Activated CD8-positive, alpha-beta memory T cell treated with anti-CD3 and anti-CD28 coated beads, Interleukin-2, amount 50 U/mL, for 24 hours (primary cell): Measurements from ENCODE around the gene ZBTB7C.

Source experiments
- DNase-seq: peaks from one replicate; pipeline ENCODE4 v3.0.0-alpha.2; 2020; ENCODE audit errors: extremely low read depth

ZBTB7C gene

DNA sequence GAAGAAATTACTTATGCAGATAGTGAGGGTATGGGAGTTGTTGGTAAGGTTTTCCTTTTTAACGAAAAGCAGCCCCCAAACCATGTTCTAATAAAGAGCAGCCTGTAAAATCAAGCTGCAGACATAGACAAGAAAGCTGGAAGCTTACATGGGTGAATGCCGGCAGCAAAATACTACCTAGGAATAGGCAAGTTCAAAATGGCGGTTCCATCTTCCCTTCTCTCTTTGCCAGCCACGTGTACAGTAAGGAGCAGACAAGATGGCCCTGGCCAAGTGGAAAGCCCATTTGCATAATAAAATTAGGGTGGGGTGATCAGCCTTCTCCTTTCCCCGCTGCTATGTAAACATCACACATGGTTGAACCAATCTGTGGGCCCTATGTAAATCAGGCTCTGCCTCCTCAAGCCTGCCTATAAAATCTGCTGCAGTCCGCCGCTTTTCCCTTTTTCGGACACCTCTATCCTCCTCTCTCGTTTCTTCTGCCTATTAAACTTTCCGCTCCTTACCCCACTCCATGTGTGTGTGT lies 155.0 kb downstream of the ZBTB7C start:
- DNase-seq, result no peak

DNA sequence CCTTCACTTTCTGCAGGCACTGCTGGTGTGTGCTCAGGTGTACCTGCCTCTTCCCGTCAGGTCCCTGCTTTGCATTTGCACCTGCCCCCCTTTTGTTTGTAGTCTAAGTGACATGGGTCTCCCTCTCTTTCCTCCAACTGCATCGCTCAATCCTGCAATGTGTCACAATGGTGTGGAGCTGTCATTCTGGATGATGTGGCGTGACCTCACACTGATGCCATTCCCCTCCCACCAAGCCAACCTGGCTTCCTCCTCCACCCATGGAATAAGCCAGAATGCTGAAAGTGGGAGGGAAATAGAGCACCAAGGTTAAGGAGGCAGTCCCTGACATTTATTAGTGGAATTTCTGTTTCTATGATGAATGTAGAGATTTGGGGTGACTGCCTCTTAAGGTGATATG lies 156.7 kb downstream of the ZBTB7C start:
- DNase-seq, result no peak

DNA sequence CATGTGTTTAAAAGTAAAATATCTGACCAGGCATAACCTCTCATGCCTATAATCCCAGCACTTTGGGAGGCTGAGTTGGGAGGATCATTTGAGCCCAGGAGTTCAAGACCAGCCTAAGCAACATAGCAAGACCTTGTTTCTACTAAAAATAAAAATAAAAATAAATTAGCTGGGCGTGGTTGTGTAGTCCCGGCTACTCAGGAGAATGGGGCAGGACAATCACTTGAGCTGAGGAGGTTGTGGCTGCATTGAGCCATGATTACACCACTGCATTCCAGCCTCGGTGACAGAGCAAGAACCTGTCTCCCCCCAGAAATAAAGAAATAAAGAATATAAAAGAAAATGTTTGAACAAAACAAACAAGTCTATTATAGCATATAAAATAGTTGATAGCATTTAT lies 158.3 kb downstream of the ZBTB7C start:
- no peak for DNase-seq

DNA sequence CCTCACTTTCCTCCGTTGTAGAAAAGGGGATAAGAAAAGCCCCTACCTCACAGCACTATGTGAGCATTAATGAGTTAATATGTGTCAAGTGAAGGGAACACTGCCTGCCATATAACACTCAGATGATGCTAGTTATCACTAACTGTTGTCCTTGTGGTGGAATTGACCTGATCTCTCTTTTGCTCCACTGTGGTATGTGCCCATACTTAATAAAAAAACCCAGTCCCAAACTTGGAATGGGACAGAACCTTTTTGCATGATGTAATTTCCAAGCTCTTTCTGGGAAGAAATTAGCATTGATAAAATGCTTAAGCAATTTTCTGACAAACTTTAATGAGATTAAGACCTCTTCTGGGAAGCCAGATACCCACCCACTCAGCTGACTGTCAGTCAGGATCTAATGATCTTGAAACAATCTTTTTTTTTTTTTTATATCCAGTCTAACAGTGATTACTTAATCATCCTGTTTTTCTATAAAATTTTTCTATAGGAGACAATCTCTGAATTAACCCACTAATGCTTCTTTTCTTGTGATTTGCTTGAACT lies 158.7 kb downstream of the ZBTB7C start:
- DNase-seq, result no peak

DNA sequence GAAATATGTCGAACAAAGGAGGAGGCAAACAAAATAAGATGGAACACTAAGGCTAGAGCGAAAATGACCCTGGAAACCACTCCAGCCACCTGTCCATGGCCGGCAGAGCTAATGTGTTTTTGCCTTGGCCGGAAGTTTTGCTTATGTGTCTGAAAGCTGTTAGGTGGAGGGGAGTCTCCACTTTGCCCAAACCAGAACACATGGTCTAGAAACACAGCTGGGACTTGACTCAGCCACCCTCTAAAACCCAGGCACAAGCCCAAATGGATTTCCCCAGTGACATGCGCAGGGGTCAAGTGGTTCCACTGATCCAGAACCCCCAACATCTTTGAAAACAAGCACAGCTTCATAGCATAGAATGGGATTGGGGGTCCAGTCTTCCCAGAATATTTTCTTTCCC lies 159.3 kb downstream of the ZBTB7C start:
- no peak for DNase-seq

DNA sequence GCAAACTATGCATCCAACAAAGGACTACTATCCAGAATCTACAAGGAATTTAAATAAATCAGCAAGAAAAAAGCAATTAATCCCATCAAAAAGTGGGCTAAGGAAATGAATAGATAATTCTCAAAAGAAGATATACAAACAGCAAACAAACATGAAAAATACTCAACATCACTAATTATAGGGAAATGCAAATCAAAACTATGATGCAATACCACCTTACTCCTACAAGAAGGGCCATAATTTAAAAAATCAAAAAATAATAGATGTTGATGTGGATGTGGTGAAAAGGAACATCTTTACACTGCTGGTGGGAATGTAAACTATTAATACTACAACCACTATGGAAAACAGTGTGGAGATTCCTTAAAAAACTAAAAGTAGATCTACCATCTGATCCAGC lies 164.7 kb downstream of the ZBTB7C start:
- no peak for DNase-seq

DNA sequence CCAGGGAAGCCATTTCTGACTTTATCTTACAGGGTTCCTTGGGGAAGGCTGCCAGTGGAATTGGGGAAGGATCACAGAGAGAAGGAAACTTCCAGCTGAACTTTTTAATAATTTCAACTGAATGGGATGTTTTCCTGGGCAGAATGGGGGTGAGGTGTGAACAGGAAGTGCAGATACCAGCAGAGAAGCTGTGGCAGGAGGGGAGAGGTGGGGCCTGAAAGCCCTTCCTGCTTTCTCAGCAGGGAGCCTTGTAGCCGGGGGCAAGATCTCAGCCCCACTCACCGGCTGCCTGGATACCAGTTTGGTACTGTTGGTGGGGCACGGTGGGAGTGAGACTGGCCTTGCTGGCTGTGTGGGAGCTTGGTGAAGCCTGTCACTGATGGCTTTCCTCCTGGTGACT lies 170.5 kb downstream of the ZBTB7C start:
- no peak for DNase-seq

DNA sequence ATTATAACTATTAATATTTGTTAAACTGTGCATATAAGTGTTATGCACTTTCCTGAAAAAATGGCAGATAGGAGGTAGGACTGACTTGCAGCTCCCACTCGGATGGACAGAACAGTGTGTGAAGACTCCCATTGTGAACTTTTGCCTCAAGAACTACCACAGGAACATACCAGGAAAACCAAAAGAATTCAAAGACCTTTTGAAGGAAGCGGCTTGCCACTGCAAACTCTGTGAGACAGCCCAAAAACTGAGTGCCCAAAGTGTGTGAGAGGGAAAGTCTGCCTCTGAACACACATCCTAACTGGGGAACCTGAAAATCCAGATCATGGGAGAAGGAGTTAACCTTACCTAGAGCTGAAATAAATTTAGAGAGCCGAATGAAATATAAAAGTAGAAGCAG lies 171.0 kb downstream of the ZBTB7C start:
- no peak for DNase-seq

DNA sequence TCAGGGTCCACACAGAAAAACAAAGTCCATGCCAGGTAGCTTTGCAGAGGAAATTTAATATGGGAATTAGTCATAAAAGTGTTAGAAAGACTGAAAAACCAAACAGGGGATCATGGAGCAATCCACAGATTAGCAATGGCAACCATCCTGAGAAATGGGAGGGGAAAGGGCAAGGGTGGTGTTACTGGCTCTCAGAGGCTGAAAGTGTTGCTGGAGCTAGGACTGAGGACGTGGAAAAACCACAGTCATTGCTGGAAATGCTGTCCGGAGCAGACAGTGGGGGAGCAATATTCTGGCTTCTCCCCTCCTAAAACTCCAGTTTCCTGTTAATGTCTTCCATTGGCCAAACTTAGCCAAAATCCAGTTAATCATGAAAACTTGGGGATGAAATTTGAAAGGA lies 172.4 kb downstream of the ZBTB7C start:
- no peak for DNase-seq

DNA sequence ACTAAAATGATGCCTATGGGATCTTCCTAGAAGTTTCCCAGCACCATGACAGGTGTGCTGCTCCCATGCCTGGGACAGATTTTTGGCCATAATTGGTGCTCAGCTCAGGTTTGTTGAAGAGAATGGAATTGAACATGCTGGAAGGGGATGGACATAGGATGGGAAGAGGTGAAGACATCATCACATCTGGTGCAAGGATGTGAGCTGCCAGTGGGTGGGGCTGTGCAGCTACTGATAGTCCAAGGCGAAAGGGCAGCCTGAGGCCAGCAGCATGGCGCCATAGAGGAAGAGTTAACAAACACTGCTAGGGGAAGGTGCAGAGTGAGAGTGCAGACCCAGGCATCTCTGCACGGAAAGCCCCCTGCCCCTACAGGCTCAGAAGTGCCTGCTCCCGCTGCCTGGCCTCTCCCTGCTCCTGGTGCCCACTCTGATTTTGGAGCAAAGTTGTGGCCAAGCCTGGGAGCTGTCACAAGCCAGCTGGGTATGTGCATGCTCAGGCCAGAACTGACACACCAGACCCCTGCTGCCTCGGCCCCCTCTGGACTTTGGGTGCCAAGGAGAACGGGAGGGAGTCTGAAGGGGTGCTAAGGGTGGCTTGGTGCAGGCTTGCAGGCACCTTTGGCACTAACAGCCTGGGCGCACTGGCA lies 178.6 kb downstream of the ZBTB7C start:
- DNase-seq, result no peak

DNA sequence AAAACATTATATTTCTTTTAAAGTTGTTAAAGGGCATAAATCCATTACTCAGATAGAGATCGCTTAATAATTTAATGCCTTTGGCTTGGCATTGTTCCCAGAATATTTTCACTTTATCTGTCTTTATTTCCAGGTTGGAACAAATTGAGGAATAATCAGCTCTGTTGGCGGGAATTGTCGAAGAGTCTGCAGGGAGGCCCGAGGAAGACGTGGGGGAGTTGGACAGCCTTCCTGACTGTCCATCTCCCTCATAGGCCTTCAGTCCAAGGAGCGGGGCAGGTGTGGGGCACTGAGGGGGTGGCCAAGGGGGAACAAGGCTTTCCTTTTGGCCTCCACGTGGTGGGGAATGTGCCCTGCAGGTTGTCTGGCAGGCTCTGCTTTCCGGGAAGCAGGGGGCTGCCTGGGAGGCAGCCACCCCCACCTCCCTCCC lies 179.6 kb downstream of the ZBTB7C start:
- no peak for DNase-seq

DNA sequence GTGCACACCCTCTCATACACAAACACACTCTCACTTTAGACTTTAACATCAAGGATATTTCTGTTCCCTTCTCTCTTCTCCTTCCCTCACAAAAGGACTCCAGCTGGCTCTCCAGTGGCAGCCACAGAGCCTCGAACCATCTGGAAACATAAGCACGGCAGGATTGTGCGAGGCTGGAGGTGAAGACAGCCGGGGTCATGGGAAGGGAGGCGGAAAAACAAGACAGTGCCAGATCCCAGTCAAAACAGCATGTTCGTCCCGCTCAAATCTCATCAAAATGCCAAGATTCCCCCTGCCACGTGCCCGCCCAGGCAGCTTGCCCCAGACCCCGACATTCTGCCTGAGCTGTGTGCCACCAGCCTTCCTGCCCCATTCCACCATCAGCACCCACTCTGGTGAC lies 180.3 kb downstream of the ZBTB7C start:
- DNase-seq, result no peak

DNA sequence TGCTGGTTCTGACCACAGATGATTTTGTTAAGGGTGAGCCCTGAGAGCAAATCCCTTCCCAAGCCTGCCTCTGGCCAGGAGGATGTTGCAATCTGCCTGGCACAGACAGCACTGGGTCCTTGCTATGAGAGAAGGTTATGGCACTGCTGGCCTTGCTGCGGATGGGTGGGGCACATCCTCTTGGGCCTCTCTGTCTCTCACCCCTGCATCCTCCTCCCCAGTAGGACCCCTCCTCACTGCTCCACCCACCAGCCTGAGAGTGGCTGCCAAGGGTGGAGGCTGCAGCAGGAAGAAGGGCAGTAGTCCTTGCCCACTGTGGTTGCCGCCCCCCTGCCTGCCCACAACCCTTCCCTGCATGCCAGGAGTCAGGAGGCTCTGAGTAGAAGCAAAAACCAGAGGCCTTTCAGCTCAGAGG lies 180.9 kb downstream of the ZBTB7C start:
- DNase-seq, result no peak

DNA sequence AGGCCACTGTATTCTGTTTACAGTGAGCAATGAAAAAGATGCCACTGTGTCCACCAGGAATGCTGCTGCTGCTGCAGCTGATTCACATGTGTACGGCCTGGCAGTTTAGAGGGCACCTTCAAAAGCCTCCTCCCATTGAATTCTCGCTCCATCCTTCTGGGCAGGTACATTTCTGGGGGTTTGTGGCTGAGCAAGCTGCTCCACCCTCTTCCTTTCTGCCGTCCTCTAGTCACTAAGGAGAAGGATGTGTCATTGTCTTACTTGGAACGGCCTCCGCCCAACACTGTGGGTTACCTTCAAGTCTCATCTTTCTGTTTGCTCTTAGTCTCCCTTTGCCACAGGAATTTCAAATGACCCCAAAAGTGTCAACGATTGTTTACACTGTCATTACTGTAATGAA lies 182.0 kb downstream of the ZBTB7C start:
- DNase-seq, result no peak

DNA sequence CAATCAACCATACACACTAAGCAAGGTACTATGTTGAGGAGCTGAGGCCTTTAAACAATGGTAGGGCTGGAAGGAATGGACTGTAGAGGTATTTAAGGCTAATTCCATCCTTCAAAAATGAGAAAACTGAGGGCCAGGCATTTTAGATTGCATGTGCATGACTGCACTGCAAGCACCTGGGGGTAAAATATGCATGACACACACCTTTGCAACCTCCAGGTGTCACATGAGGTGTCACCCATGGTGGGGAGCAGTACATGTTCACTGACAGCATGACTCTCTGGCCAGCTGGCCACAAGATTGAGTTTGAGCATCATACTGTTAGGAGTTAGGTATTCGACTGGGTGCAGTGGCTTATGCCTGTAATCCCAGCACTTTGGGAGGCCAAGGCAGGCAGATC lies 182.8 kb downstream of the ZBTB7C start:
- DNase-seq, result no peak

DNA sequence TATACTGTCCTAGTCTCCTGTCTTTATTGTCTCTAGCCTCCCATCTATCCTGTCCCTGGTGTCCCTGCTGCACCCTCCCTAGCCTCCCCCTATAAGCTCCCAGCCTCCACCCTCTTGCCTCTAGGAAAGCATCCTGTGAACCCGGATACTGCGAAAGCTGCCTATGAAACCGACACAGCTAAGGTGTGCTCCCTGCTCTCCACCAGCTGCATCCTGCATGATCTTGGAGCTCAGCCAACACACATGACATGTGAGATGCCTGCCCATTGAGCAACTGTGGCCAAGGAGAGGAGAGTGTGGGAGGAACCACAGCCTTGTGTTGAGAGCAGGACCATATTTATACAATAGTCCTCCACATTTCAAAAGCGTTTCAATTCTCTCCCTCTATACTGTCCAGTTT lies 187.1 kb downstream of the ZBTB7C start:
- DNase-seq, result no peak

DNA sequence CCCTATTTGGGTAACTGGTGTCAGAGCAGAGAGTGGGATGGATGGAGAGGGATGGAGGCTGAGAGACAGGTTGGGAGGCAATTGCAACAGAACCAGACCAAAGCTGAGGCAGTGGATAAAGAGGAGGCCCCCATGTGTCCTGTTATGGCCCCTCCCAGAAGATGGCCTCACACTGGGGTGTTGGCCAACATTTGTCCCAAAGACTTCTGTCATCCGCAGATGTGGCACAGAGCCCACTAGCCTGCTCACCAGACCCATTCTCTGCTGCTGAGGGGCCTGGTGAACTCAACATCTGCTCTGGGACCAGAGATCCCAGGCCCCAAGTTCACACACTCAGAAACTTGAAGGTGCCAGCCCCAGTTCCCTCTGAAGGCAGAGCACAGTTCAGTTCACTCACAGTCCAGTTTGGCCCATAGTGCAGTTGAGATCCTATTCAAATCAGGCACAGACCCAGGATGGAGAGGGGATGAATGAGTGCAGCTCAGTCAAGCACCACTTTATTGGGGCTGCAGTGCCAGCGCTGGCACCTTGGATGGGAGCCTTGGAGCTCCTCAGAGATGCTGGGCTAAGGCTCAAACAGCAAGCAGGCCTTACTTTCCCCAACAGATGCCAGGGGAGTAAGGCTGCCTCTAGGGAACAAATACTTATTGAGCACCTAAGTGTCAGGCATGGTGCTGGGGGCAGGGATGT lies 189.2 kb downstream of the ZBTB7C start:
- no peak for DNase-seq

DNA sequence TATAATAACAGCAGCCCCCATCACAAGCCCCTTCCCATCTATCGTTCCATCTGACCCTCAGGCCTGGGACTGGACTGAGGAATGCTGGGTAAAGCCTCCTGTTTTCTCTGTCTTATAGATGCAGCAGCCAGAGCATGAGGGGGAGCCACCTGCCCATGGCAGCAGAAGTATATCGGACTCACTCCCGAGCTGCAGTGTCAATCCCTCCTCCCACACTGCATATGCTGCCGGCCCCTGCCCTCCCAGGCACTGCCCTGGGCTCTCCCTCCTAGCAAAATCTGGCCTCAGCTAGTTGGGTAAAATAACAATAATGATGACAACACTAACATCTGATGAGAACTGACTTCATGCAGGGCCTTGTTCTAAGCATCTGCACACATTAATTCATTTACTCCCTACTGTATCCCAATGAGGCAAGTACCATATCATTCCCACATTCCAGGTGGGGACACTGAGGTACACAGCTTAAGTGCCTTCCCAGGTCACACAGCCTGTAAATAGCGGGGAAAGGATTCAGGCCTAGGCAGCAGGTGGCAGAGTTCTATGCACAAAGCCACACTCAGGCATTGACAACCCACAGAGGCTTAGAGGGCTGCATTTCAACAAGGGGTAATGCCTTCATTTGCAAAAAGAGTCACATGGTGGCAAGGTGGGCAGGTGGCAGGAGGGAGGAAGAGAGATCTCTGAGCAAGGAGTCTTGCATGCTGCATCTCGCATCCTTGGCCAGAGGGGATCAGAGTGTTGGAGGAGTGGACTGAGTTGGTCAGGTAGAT lies 190.0 kb downstream of the ZBTB7C start:
- DNase-seq, result no peak

DNA sequence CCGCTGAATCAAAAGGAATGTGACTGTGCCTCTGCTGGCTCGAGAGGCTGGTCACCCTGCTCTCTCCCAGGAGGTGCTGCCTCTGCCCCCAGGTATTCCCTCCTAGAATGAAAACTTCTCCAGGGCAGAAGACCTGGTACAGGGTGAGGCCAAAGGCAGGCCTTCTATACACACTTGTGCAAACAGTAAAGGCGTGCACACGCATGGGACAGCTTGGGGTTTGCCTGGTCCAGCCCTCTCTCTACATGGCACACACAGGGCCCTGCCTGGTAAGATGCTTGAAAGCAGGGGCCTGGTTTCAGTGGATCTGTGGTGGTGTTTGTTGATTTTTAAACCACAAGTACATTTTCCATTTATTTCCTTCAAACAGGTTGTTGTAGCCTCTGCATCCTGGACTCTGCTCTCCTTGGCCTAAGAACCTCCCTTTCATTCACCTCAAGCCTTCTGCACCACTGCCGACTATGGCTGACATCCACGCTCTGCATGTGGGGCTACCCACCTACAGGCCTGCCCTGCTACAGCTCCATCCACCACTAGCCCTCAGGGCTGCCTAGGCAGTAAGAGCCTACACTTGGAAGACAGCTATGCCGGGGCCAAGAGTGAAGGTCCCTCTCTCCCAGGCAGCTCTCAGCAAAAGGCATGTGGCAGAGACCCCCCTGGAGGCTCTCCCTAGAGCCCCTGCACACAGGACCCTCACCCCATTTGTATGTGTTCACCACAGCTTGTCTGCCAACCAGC lies 190.7 kb downstream of the ZBTB7C start:
- DNase-seq, result no peak

DNA sequence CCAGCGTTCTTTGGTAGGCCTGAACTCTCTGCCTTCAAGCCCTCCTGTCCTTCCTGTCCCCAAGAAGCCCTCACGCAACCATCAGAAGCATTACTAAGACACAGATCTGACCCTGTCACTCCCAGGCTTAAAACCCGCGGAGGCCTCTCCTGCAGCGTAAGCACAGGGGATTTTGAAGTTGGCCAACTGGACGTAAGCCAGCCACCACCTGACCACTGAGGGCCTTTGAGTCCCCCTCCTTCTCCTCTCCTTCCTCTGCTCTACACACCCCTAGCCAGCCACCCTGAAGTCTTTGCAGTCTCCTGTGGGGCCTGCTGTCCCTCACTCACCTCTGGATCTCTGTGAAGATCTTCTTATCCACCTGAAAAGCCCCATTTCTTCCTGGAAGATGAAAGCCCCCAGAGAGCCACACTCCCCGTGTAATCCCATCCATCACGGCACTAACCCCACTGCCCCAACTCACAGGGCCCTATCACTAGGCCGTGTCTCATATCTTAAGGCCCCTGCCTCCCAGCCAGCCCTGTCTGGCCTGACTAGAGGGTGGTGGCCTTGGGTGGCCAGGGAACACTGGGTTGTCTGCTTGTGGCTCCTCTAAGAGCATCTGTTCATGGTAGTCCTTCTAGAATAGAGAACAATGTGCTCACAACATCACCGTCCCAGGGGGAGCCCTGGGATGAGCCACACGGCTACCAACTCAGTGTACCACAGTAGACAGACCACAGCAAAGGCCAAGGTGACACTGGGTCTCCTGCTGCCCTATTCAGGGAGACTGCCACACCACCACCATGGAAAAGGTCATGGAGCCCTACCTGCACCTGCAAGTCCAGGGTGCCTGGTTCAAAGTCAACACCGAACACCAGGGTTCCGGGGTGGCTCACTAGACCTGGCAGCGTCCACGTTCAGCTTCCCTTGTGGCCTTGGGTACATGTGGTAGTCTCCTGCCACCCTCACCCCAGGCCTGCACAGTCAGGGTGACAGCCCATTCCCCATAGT lies 191.6 kb downstream of the ZBTB7C start:
- DNase-seq, result no peak
